NCI-H2107 treated with DMSO at 0.1 percent for 48 hours (cell line): ENCODE measurements around the gene MTO1.
"Not testable (repeated sequence)": the region's sequence is repeated elsewhere in the genome, so short reads cannot be mapped to it uniquely, and the experiment has no call there.

Source experiments
- DNase-seq: peaks from one replicate; lab custom pipeline; 2025; ENCODE audit not compliant: unreplicated experiment; lab: John Stamatoyannopoulos, UW

MTO1 gene

GRCh38 chr6:73525546-73526330 is 64.2 kb downstream of the MTO1 start:
- no peak for DNase-seq

GRCh38 chr6:73528897-73529296 is 67.4 kb downstream of the MTO1 start:
- DNase-seq = no peak

DNA sequence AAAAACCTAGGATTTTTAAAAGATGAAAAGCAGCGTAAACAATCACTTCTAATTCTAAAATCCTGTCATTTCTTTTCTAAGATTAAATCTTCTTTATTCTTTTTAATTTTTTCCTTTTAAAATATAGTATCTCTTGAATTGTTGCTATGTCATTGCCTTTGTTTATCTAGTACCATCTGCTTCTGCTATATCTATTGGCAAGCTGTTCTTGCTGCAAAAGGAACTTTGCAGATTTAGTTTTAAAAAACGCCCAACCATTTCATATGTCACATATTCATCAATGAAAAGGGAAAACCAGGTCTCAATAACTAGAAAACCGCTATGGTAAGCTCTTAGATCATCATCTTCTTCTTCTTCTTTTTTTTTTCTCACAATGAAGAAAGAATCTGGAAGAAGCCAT is 70.8 kb downstream of the MTO1 start:
- no peak for DNase-seq

GRCh38 chr6:73534628-73535027 is 73.1 kb downstream of the MTO1 start:
- DNase-seq = no peak

DNA sequence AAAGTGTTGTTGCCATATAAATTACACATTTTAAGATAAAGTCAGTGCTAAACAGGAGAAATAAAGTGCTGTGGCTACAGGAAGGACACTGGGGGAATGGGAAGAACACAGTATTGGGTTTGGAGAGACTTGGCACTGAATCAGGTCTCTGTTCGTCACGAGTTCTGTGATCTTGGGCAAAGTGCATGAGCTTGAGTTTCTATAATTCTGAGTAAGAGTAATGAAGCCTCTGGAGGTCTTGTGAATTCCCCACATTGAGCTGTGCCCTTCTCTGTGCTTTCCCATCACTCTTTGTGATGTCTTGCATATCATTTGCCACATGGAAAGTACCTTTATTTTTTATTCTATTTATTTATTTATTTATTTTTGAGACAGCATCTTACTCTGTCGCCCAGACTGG is 76.1 kb downstream of the MTO1 start:
- DNase-seq = no peak

DNA sequence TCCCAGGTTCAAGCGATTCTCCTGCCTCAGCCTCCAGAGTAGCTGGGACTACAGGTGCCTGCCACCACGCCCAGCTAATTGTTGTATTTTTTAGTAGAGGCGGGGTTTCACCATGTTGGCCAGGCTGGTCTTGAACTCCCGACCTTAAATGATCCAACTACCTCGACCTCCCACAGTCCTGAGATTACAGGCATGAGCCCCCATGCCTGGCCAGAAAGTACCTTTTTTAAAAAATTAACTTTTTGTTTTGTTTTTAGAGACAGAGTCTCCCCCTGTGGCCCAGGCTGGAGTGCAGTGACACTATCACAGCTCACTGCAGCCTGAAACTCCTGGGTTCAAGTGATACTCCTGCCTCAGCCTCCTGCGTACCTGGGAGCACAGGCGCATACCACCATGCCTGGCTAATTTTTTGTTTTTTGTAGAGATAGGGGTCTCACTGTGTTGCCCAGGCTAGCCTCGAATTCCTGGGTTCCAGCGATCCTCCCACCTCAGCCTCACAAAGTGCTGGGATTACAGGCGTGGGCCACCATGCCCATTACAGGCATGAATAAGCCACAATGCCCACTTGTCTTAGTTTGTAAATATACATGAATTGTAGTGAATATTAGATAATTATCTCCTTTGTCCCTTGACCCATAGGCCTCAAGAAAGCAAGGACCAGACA is 76.7 kb downstream of the MTO1 start:
- no peak for DNase-seq

DNA sequence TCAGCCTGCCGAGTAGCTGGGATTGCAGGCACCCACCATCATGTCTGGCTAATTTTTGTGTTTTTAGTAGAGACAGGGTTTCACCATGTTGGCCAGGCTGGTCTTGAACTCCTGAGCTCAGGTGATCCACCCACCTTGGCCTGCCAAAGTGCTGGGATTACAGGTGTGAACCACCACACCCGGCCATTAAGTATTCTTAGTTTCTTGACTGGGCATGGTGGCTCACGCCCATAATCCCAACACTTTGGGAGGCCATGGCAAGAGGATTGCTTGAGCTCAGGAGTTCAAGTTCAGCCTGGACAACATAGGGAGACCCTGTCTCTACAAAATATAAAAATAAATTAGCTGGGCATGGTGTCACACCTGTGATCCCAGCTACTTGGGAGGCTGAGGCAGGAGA is 80.9 kb downstream of the MTO1 start:
- not testable (repeated sequence) for DNase-seq

GRCh38 chr6:73542891-73543290 is 81.4 kb downstream of the MTO1 start:
- no peak for DNase-seq

DNA sequence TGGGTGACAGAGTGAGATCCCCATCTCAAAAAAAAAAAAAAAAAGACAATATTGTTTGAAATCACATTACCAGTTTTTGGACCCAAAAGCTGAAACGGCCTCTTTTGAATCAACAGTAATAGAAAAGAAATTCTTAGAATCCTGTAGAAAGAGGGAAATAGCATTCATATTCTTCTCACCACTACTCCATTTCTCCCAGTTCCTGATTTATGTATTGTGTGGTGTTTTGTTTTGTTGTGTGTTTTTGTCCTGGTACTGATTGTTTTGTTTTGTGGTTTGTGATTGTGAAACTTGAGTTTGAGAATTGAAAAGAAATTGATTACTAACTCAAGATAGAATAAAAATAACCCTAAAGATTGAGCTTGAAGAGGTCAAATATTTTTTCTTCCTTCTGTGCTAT is 85.5 kb downstream of the MTO1 start:
- DNase-seq = no peak

- DNase-seq = no peak
Observed at GRCh38 chr6:73548458-73549446, 87.2 kb downstream of the MTO1 start.

DNA sequence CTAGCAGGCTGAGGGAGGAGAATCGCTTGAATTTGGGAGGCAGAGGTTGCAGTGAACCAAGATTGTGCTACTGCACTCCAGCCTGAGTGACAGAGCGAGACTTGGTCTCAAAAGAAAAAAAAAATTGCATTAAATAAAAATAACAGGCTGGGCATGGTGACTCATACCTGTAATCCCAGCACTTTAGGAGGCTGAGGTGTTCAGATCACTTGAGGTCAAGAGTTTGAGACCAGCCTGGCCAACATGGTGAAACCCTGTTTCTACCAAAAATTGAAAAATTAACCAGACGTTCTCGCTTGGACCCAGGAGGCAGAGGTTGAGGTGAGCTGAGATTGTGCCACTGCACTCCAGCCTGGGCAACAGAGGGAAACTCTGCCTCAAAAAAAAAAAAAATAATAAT is 89.6 kb downstream of the MTO1 start:
- DNase-seq = not testable (repeated sequence)

DNA sequence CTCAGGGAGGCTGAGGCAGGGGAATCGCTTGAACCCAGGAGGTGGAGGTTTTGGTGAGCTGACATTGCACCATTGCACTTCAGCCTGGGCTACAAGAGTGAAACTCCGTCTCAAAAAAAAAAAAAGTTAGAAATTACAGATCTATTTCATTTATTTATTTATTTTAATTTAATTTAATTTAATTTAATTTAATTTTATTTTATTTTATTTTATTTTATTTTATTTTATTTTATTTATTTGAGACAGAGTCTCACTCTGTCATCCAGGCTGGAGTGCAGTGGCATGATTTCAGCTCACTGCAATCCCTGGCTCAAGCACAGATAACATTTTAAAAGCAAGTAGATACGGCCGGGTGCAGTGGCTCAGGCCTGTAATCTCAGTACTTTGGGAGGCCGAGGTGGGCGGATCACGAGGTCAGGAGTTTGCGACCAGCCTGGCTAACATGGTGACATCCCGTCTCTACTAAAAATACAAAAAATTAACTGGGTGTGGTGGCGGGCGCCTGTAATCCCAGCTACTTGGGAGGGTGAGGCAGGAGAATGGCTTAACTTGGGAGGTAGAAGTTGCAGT is 93.9 kb downstream of the MTO1 start:
- not testable (repeated sequence) for DNase-seq

DNA sequence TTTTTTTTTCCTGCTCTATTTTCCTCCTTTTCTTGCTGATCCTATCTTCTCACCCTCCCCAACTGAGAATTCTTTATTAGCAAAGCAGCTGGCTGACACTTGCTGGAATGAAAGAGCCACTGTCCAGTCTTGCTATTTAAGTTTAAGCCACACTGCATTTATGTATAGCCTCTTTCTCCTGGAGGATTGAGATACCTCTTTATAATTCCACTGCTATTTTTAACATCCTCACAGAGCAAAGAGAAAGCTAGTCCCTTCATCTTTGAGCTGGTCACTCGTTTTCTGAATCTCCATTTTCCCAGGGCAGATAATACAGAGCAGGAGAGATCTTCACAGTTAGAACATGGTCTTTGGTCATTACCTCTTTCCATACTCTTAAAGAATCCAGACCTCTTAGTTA is 95.3 kb downstream of the MTO1 start:
- DNase-seq = no peak
